Activated CD8-positive, alpha-beta memory T cell treated with anti-CD3 and anti-CD28 coated beads for 48 hours (primary cell): ENCODE results near the gene VASH1.

Experiments used
- DNase-seq, 3 experiments: peaks; one replicate each; pipeline ENCODE4 v3.0.0-alpha.2; 2020; ENCODE audit warnings: low read depth in 2 of 3, low spot score in 2 of 3

VASH1 gene

GRCh38 chr14:76770521-76771436 lies 9.5 kb downstream of the VASH1 start:
- DNase-seq: no peak

DNA sequence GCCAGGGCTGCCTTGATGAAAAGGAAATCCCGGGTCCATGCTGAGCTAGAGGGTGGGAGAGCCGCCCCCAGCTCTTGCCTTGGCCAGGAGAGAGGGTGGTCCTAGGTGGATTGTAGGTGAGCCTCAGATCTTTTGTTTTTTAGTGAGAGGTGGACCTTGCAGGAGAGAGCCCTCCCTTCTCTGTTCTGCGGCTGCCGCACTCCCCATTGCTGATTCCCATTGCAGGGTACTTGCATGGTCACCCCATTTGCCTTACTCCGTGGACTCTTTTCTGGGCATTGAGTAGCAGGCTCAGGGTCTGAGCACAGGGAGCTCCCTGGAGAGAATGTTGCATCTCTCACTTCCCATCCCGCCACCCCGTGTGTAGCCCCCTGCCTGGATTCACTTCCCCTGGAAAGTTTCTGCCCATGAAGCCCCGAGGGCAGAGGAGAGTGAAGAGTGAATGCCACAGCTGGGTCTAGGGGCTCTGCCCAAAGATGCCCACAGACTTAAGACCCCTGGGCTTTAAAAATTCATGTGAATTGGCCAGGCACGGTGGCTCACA lies 10.2 kb downstream of the VASH1 start:
- DNase-seq: no peak

GRCh38 chr14:76772300-76773187 lies 11.3 kb downstream of the VASH1 start:
- DNase-seq: no peak

- DNase-seq: no peak
Measured at GRCh38 chr14:76773188-76773885, 12.1 kb downstream of the VASH1 start.

- no peak for DNase-seq
Measured at GRCh38 chr14:76773956-76774820, 12.9 kb downstream of the VASH1 start.

DNA sequence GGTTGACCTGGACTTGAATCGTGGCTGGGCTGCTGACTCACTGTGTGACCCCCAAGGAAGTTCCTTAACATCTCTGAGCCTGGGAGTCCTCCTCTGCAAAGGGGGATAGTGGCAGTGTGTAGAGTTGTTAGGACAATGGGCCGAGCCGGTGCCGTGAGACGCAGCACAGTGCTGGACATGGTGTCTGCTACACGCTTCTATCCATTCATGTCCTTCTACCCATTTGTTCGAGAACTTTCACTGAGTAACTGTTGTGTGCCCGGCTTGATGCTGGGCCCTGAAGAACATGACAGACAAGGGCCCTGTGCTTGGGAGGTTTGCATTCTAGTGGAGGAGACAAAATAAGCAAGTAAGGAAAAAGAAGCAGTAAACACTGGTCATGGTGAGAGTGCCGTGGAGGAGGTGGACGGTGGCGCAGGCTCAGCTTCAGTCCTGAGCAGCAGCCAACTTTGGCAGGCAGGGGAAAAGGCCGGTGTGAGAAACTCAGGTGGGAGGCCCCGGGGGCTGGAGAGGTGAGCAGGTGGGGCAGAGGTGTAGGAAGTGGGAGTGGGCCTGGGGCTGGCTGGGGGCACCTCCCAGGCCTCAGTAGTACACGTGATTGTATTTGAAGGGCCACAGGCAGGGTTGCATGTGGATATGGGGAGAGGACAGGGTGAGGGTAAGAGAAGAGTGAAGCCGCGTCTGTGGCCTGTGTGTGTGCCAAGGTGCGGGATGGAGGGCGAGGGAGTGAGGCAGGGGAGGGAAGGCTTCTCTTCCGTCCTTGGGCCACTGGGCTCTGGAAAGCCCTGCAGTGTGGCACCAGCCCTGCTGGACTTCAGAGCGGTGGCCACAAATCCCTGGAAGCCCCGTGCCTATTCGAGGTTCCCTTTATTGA lies 13.8 kb downstream of the VASH1 start:
- DNase-seq: no peak

GRCh38 chr14:76775695-76776427 lies 14.6 kb downstream of the VASH1 start:
- no peak for DNase-seq

- no peak for DNase-seq
Measured at GRCh38 chr14:76776428-76777251, 15.4 kb downstream of the VASH1 start.

GRCh38 chr14:76777721-76778120 lies 16.5 kb downstream of the VASH1 start:
- DNase-seq: no peak

GRCh38 chr14:76778546-76779215 lies 17.4 kb downstream of the VASH1 start:
- no peak for DNase-seq

- DNase-seq: no peak
Measured at GRCh38 chr14:76779221-76780057, 18.2 kb downstream of the VASH1 start.

GRCh38 chr14:76780058-76780345 lies 18.7 kb downstream of the VASH1 start:
- no peak for DNase-seq

DNA sequence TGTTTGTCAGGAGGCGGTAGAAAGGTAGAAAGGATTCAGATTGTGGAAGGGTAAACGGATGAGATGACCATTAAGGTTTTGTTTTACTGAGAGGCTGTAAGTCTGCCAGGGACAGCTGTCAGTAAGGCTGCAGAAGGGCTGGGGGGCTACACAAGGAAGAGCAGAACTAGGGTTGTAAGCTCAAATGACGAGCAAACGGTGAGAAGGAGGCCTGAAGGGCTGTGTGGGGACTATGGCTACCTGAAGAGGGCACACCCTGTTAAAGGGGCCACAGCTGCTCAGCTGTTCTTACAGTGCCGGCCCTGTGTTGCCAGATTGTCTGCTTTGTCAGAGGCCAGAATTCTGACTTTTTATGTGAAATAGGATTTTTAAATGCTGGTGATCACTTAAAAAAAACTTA lies 19.1 kb downstream of the VASH1 start:
- no peak for DNase-seq

GRCh38 chr14:76780875-76781647 lies 19.8 kb downstream of the VASH1 start:
- no peak for DNase-seq

GRCh38 chr14:76781648-76782051 lies 20.4 kb downstream of the VASH1 start:
- DNase-seq: no peak
